GM19438 (cell line): Measurements from ENCODE around the gene CPEB3.
"Not testable (repeated sequence)": the region's sequence is repeated elsewhere in the genome, so short reads cannot be mapped to it uniquely, and the experiment has no call there.

ENCODE experiments used
- ATAC-seq: cut with Tn5 transposase; IDR thresholded peaks from one replicate; pipeline ENCODE4 v1.9.1; 2021; ENCODE audit warnings: low read depth; ENCODE audit not compliant: unreplicated experiment

Gene CPEB3

DNA sequence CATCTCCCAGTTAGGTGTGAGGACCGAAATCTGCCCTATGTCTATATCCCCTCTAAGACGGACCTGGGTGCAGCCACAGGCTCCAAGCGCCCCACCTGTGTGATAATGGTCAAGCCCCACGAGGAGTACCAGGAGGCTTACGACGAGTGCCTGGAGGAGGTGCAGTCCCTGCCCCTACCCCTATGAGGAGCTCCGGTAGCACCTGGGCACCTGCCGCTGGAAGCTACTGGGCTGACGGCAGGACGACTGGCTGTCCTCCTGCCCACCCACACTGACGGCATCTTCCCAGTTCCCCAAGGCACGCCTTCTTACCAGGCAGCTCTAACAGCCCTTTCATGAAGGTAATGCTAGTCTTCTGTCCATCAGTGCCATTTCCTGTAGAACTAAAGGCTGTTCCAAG lies 74.3 kb downstream of the CPEB3 start:
- ATAC-seq: not testable (repeated sequence)

DNA sequence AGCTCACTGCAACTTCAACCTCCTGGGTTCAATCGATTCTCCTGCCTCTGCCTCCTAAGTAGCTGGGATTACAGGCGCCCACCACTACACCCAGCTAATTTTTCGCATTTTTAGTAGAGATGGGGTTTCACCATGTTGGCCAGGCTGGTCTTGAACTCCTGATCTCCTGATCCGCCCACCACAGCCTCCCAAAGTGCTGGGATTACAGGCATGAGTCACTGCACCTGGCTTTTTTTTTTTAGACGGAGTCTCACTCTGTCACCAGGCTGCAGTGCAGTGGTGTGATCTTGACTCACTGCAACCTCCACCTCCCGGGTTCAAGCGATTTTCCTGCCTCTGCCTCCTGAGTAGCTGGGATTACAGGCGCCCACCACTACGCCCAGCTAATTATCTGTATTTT lies 75.7 kb downstream of the CPEB3 start:
- not testable (repeated sequence) for ATAC-seq

DNA sequence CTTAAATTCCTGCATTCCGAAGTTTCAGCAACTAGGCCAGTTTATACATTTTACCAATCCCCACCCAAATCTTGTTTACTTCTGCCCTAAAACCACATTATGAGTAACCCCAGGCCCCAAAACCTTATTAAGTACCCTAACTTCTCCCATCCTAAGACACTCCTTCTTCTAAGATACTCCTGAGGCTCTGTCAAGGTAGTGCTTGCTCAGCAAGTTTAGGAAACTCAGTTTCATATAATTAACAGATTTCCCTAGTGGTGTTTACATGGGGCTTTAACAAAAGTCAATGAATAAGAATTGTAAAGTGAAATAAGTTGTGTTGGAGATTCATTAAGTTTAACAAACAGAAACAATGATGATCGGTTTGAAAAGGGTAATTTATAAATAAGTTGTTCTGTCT lies 77.8 kb downstream of the CPEB3 start:
- no peak for ATAC-seq

GRCh38 chr10:92208736-92209135 lies 82.1 kb downstream of the CPEB3 start:
- ATAC-seq: no peak

- ATAC-seq: no peak
Measured at GRCh38 chr10:92208157-92208720, 82.6 kb downstream of the CPEB3 start.

DNA sequence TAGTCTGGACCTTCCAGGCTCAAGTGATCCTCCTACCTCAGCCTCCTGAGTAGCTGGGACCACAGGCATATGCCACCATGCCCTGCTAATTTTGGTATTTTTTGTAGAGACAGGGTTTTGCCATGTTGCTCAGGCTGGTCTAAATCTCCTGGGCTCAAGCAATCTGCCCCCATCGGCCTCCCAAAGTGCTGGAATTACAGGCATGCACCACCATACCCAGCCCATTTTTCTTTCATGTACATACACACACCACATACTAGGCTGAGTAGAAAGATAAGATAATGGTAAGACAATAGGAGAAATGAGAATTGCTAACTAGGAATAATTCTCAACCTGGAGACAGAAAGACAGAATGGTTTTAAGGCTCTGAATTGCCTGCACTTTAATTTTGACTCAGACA lies 83.8 kb downstream of the CPEB3 start:
- no peak for ATAC-seq

GRCh38 chr10:92203919-92204623 lies 86.8 kb downstream of the CPEB3 start:
- no peak for ATAC-seq

DNA sequence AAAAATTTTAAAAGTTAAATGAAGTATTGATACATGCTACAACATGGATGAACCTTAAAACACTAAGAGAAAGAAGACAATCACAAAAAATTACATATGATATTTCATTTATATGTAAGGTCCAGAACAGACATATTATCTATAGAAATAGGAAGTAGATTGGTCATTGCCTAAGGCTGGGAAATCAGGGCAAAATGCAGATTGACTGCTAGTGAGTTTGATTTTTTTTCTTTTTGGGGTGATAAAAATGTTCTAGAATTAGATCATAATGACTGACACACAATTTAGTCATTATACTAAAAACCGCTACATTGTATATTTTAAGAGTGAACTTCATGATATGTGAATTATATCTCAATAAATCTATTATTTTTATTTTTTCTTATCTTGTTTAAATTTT lies 88.3 kb downstream of the CPEB3 start:
- ATAC-seq: no peak

DNA sequence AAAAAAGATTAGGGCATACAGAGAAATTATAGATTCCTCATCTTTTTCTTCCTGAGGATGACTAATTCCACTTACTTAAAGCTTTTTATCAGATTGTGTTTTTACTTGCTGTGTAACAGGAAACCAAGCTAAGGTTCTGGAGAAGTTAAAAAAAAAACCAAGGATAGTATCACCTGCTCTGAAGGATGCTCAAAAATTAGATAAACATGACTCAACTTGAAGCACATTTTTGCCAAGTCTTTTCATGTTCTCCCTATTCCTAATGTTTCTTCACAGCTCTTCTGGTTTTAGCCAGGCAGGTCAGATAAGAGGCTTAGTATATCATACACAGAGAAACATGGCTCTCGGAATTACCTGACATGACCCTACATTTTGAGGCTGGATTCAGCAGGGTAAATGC lies 90.3 kb downstream of the CPEB3 start:
- no peak for ATAC-seq

DNA sequence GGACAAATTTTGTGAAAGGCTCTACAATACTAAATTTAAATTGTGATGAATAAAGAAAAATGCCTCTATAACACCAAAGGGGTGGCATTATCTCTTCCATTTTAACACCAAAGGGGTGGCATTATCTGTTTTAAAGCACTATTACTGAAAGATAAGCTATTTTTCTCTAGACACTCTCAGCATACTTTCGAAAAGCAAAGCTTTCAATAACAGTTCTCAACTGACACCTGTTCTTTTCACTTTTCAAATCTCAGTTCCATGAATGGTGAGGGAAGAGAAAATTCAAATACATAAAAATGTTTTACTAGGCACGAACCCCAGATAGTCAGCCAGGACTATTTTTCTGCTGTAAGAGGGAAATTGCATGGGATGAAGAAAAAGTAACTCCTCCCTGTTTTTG lies 103.8 kb downstream of the CPEB3 start:
- no peak for ATAC-seq

DNA sequence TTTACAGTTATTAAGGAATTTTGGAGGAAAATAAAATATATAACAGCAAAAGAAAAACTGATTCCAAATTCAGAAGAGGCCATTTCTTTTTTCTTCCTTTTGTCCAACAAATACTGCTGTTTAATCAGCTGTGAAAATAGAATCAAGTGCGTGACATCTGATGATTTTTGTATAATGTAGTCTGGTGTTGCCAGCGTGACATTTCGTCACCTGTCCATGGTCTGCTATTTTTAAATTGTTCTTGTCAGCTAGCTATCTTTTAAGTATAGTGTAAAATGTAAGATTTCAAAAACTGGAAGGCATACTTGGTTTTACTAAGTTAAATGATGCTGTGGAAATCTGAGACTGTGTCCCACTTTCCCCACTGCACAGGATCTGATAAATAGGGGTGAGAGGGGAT lies 105.9 kb downstream of the CPEB3 start:
- ATAC-seq: no peak

DNA sequence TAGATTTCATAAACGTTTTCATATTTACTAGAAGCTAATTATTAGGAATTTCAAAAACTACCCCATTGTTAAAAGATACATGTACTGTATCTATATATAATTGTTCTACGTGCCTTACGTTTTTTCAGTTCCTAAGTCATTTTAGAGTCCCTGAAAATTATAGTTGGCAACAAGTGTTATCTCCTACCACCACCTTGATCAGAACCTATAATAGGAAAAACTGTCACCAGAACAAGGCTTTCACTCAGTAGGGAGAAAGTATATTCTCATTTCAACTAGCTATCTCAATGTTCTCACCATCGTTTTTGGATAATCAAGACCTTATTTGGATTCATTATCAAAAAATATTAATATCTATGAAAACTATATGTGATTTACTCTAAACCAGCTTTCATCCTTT lies 107.7 kb downstream of the CPEB3 start:
- ATAC-seq: no peak

DNA sequence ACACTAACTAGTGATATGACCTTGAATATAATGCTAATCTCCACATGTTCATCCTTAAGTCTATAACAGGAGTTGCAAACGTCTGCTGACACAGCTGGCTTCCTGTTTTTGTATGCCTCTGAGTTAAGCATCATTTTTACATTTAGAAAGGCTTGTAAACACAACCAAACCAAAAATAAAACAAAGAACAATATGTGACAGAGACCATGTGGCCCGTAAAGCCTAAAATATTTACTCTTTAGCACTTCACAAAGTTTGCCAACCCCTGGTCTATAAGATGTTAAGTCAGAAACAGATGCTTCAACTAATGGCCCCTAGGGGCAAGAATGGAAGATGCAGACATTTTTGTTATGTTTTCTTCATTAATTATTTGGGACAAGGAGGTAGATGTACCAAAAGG lies 109.3 kb downstream of the CPEB3 start:
- ATAC-seq: no peak

DNA sequence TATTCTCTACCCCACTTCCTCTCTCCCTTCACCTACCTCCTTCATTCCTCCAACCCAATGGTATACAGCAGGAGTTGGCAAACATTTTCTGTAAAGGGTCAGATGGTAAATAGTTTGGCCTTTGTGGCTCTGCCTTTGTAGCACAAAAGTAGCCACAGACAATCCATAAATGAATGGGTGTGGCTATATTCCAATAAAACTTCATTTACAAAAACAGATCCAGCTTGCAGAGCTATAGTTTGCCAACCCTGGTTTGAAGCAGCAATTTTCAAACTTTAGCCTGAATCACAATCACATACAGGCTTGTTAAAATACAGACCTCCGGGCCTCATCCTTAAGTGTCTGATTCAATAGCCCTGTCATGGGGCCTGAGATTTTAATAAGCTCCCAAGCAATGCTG lies 110.5 kb downstream of the CPEB3 start:
- ATAC-seq: no peak

DNA sequence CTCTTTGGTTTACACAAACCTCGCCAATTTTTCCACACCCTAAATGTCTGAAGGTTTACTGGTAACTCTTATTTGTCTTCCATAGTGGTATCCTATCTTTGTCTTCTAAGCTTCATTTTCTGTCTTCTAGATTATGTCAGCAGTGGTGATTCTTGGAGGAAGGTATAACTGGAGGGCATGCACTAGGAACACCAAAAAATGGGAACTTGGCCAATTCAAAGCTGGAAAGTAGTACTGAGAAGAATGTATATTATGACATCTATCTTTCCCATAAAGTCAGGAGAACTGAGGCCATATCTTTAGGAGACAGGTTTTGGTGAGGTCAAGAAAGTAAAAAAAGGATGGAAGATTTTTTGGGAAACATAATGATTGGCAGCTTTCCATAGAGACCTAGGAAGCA lies 113.3 kb downstream of the CPEB3 start:
- no peak for ATAC-seq

DNA sequence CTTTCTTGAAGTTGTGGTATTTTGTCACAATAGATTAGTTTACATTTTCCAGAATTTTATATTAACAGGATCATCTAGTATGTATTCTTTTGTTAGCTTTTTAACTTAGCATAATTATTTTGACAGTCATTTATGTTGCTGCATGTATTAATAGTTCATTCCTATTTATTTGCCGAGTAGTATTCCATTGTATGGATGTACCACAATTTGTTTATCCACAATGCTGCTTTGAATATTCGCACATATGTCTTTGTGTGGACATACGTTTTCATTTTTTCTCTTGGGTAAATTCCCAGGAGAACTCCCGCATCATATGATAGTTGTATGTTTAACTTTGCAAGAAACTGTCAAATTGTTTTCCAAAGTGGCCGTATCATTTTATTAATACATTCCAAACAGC lies 115.7 kb downstream of the CPEB3 start:
- ATAC-seq: no peak

- ATAC-seq: no peak
Measured at GRCh38 chr10:92173996-92174395, 116.9 kb downstream of the CPEB3 start.

GRCh38 chr10:92164036-92164696 lies 126.7 kb downstream of the CPEB3 start:
- ATAC-seq: no peak

- no peak for ATAC-seq
Measured at GRCh38 chr10:92162541-92162940, 128.3 kb downstream of the CPEB3 start.

DNA sequence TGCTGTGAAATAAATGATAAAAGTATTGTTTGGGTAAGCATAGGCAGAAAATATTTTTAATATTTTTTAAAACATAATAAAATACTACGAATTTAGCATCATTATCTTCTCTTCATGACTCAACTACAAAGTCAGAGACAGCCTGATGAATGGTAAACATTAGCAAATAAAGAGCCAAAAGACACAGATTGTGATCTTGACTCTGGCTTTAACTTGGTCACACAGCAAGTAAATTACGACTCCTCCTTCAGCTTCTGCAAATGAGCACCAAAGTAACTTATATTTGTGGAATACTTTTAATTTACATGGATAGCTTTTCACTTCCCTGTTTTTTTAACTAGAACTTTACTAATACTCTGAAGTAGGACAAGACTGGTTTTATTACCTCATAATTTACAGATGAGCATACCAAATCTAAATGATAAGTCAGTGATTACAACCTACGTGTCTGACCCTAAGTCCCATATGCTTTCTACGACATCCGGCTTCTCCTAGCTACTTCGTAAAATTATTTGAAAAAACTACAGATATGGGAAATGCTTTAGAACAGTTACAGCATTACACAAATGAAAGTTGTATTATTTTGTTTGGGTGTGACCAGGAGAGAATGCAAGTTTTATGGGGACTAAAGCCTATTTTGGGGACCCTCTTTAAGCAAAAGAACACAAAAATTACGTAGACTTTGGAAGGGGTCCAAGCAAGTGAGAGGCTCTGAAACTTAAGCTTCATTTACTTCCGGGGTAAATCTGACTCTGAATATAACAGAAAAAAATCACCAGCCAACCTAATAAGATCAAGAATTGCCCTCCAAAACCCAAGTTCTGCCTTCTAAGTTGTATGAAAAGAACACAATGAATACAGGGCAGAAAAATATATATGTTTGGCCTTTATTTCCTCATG lies 133.8 kb downstream of the CPEB3 start:
- ATAC-seq: no peak

GRCh38 chr10:92150823-92151222 lies 140.1 kb downstream of the CPEB3 start:
- no peak for ATAC-seq
